ENCODE data around the gene ZNF391. TPM values are rescaled to one million over a fixed set of nuclear protein-coding genes. Genes with fewer than 3 reads are reported as not detected.

Gene ZNF391
- total RNA-seq, 4 donors from 2014 or later = 0.60 to 4.5 (median 1.7) TPM

DNA sequence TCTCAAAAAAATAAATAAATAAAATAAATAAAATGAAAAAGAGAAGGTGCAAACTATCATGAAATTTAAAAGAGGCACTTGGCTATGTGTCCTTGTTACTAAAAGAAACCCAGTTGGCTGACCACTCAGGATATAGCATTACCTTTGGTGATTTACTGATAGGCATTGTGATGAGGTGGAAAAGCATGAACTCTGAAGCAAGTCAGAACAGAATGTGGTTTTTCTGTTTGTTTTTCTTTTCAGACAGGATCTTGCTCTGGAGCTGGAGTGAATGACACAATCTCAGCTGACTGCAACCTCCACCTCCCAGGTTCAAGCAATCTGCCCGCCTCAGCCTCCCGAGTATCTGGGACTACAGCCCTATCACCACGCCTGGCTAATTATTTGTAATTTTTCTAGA is 52.4 kb downstream of the ZNF391 start:
- TF ChIP-seq, protein P1, sequence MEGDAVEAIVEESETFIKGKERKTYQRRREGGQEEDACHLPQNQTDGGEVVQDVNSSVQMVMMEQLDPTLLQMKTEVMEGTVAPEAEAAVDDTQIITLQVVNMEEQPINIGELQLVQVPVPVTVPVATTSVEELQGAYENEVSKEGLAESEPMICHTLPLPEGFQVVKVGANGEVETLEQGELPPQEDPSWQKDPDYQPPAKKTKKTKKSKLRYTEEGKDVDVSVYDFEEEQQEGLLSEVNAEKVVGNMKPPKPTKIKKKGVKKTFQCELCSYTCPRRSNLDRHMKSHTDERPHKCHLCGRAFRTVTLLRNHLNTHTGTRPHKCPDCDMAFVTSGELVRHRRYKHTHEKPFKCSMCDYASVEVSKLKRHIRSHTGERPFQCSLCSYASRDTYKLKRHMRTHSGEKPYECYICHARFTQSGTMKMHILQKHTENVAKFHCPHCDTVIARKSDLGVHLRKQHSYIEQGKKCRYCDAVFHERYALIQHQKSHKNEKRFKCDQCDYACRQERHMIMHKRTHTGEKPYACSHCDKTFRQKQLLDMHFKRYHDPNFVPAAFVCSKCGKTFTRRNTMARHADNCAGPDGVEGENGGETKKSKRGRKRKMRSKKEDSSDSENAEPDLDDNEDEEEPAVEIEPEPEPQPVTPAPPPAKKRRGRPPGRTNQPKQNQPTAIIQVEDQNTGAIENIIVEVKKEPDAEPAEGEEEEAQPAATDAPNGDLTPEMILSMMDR (IDR thresholded peaks at IDR 0.05) = no peak
- DNase-seq (ENCODE audit: low spot score) (no peak), ATAC-seq (ENCODE audit: low FRiP score) (no peak)

DNA sequence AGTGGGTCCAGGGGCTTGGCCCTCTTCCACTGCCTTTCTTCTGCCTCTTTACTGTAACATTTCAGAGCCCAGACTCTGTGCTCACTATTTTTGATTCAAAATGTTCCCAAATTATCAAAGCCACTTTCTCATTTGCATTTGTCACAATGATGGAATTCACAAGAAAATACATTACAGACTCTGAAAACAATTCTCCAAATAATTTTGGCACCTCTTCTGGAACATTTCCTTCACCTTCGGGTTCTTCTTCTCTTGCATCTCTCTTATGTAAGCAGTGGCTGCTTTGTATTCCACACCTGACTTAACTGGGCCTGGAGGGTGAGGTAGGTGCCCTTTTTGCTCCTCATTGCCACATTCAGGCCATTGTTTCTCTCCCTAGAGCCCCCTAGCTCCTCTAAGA is 54.4 kb downstream of the ZNF391 start:
- DNase-seq (ENCODE audit: low spot score) (no peak), ATAC-seq (ENCODE audit: low FRiP score) (no peak)
- TF ChIP-seq, protein P1 (IDR thresholded peaks at IDR 0.05) = no peak

DNA sequence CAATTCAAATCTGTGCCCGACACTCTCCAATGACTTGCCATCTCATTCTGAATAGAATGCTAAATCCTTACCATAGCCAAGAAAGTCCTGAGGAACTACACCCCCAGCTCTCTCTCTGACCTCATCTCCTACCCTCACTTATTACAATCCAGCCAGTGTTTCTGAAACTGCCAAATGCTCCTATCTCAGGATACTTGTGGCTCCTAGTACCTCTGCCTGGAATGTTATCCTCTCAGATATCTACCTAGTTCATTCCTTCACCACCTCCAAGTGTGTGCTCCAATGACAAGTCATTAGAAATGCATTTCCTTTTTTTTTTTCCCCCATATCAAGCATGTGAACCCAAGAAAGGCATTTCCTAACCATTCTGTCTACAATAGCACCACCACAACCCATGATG is 59.9 kb downstream of the ZNF391 start:
- TF ChIP-seq, protein P1 (IDR thresholded peaks at IDR 0.05) = no peak

DNA sequence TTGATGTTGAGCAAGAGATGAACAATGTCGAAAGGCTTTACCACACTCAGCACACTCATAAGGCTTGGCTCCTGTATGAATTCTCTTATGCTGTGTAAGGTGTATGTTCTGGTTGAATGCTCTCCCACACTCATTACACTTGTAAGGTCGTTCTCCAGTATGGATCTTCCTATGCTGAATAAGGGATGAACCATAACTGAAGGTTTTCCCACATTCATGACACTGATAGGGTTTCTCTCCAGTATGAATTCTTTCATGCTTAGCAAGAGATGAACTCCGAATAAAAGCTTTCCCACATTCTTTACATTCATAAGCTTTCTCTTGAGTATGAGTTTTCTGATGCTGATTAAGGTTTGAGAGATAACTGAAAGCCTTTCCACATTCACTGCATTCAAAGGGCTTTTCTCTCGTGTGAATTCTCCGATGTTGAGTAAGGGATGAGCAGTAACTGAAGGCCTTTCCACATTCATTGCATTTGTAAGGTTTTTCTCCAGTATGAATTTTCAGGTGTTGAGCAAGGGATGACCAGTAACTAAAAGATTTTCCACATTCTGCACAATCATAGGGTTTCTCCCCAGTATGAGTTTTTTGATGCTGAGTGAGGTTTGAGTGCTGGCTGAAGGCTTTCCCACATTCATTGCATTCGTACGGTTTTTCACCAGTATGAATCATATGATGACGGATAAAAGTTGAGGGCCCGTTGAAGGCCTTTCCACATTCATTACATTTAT is 63.3 kb downstream of the ZNF391 start:
- TF ChIP-seq, protein P1 (IDR thresholded peaks at IDR 0.05) = no peak
- no peak for DNase-seq (ENCODE audit: low spot score)
- no peak for ATAC-seq (ENCODE audit: low FRiP score)

More for the DNA sequence above, 59.9 kb downstream of the ZNF391 start:
- ATAC-seq (ENCODE audit: low FRiP score) (no peak), DNase-seq (ENCODE audit: low spot score) (no peak)

DNA sequence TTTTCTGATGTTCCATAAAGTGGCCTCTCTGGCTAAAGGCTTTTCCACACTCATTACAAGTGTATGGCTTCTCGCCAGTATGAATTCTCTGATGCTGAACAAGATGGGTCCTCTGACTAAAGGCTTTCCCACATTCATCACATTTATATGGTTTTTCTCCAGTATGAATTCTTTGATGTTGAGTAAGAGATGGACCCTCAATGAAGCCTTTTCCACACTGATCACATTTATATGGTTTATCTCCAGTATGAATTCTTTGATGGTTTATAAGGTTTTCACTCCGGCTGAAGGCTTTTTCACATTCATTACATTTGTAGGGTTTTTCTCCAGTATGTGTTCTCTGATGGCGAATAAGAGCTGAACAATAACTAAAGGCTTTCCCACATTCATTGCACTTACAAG is 63.9 kb downstream of the ZNF391 start:
- no peak for ATAC-seq (ENCODE audit: low FRiP score)
- TF ChIP-seq, protein P1 (IDR thresholded peaks at IDR 0.05) = no peak
- DNase-seq (ENCODE audit: low spot score) = no peak

Small RNA genes within 50 kb of the gene (small RNA-seq; reads per million reads assigned to genes)
- not detected for gene MCFD2P1

Other genes with a start within 250 kb of the ZNF391 start
- gene PRSS16, start 141.1 kb upstream of the ZNF391 start, total RNA-seq = 1 to 10 TPM in 1 of 4 donors, under 1 TPM in 1, not detected in 2; 0.84 to 2.5 TPM
- gene POM121L2, start 76.5 kb upstream of the ZNF391 start, total RNA-seq = not detected
- gene ZNF184, start 84.3 kb downstream of the ZNF391 start, total RNA-seq = 1 to 10 TPM; 2.5 to 9.3 (median 5.5) TPM